ENCODE measurements around the gene NUP50. TPM values are rescaled to one million over a fixed set of nuclear protein-coding genes. Genes with fewer than 3 reads are reported as not detected.

Gene NUP50
- total RNA-seq, 2 experiments from 2014 or later = 123 to 133 TPM

- H3K9me3 Mint-ChIP-seq = no peaks in the 10 kb centered on the region
- H3K27me3 Mint-ChIP-seq = no peaks in the 10 kb centered on the region
- ChIA-PET CTCF (no interaction called here), POLR2A (interaction anchor here (1.0 kb wide), 1 partner anchor 10 kb away, joined by 3 read pairs; no protein-coding TSS in a partner anchor)
- H3K4me1 Mint-ChIP-seq (ENCODE audit: low read depth) = no peaks in the 10 kb centered on the region
- H3K36me3 Mint-ChIP-seq (ENCODE audit: low read depth) = peaks cover 8% of the 10 kb centered on the region
- no peak overlapping the region for H3K27ac Mint-ChIP-seq
- intact Hi-C loops (cut with micrococcal nuclease) = no loop called here
- TF ChIP-seq, protein P1, sequence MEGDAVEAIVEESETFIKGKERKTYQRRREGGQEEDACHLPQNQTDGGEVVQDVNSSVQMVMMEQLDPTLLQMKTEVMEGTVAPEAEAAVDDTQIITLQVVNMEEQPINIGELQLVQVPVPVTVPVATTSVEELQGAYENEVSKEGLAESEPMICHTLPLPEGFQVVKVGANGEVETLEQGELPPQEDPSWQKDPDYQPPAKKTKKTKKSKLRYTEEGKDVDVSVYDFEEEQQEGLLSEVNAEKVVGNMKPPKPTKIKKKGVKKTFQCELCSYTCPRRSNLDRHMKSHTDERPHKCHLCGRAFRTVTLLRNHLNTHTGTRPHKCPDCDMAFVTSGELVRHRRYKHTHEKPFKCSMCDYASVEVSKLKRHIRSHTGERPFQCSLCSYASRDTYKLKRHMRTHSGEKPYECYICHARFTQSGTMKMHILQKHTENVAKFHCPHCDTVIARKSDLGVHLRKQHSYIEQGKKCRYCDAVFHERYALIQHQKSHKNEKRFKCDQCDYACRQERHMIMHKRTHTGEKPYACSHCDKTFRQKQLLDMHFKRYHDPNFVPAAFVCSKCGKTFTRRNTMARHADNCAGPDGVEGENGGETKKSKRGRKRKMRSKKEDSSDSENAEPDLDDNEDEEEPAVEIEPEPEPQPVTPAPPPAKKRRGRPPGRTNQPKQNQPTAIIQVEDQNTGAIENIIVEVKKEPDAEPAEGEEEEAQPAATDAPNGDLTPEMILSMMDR (IDR thresholded peaks at IDR 0.05) = no peak
- no peak overlapping the region for H3K4me3 Mint-ChIP-seq
- no peak for ATAC-seq
- DNase-seq = no peak
These were observed 32.6 kb downstream of the NUP50 start for GRCh38 chr22:45196308-45196707.

GRCh38 chr22:45196926-45197605 lies 33.3 kb downstream of the NUP50 start:
- no peaks in the 10 kb centered on the region for H3K9me3 Mint-ChIP-seq
- intact Hi-C loops (cut with micrococcal nuclease) = no loop called here
- TF ChIP-seq, protein P1 (IDR thresholded peaks at IDR 0.05) = no peak
- H3K4me3 Mint-ChIP-seq = no peak overlapping the region
- no peaks in the 10 kb centered on the region for H3K4me1 Mint-ChIP-seq (ENCODE audit: low read depth)
- CTCF ChIA-PET = no interaction called here
- DNase-seq (no peak), ATAC-seq (no peak)
- H3K27me3 Mint-ChIP-seq = no peaks in the 10 kb centered on the region
- POLR2A ChIA-PET = no interaction called here
- peaks cover 6% of the 10 kb centered on the region for H3K36me3 Mint-ChIP-seq (ENCODE audit: low read depth)
- no peak overlapping the region for H3K27ac Mint-ChIP-seq

DNA sequence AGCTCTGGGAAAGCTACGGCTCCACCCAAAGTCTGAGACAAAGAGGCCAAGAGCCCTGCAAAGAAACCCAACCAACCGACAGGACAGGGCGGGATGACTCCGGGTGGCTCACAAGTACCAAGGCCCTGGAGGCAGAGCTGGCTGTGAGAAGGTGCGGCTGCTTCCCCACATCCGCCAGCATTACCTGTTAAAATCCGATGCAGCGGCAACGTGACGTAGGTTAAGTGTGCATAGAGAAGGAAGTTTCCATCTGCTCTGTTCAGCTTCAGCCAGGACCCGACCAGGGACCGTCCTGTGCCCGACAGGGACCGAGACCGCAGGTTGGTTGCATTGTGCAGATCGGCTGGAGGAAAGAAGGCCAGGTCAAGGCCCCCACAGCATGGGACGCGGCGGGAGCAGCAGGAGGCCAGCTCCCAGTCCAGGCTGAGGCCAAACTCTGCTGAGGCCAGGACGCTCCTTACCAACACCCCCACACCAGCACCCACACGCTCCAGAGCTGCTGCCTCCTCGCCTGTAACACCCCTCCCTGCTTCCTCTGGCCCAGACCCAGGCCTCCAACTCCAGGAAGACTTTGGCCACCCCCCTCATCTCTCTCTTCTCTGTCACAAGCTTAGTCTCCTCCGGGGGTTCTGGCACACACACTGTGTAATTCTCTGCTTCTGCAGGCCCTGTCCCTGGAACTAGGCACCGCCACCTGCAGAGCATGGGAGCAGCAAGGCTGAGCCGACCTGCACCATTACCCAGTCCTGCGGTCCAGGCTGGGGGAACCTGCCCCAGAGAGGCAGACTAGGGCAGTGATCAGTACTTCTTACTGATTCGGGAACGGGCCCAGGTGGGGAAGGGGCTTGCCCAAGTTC lies 34.1 kb downstream of the NUP50 start:
- Mint-ChIP-seq H3K36me3 (ENCODE audit: low read depth) (peaks cover 6% of the 10 kb centered on the region), H3K4me3 (no peak overlapping the region), H3K4me1 (ENCODE audit: low read depth) (no peaks in the 10 kb centered on the region), H3K27ac (no peak overlapping the region), H3K9me3 (no peaks in the 10 kb centered on the region), H3K27me3 (no peaks in the 10 kb centered on the region)
- TF ChIP-seq, protein P1 (IDR thresholded peaks at IDR 0.05) = no peak
- ATAC-seq (no peak), DNase-seq (no peak)
- intact Hi-C loops (cut with micrococcal nuclease) = no loop called here
- ChIA-PET POLR2A (no interaction called here), CTCF (no interaction called here)

DNA sequence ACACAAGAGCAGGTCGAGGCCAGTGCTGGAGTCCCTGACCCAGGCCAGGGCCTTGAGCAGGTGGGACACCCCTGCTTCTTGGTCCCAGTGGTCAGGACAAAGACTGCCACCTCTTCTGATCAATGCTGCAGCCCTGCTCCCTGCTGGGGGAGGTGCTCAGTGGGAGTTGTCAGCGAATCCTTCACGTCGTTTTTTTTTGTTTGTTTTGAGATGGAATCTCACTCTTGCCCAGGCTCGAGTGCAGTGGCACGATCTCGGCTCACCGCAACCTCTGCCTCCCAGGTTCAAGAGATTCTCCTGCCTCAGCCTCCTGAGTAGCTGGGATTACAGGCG lies 34.7 kb downstream of the NUP50 start:
- no peaks in the 10 kb centered on the region for H3K4me1 Mint-ChIP-seq (ENCODE audit: low read depth)
- TF ChIP-seq, protein P1 (IDR thresholded peaks at IDR 0.05) = no peak
- ChIA-PET POLR2A (no interaction called here), CTCF (no interaction called here)
- H3K36me3 Mint-ChIP-seq (ENCODE audit: low read depth) = peaks cover 6% of the 10 kb centered on the region
- H3K4me3 Mint-ChIP-seq = no peak overlapping the region
- intact Hi-C loops (cut with micrococcal nuclease) = no loop called here
- no peaks in the 10 kb centered on the region for H3K27me3 Mint-ChIP-seq
- no peak for ATAC-seq
- DNase-seq = no peak
- no peak overlapping the region for H3K27ac Mint-ChIP-seq
- H3K9me3 Mint-ChIP-seq = no peaks in the 10 kb centered on the region

DNA sequence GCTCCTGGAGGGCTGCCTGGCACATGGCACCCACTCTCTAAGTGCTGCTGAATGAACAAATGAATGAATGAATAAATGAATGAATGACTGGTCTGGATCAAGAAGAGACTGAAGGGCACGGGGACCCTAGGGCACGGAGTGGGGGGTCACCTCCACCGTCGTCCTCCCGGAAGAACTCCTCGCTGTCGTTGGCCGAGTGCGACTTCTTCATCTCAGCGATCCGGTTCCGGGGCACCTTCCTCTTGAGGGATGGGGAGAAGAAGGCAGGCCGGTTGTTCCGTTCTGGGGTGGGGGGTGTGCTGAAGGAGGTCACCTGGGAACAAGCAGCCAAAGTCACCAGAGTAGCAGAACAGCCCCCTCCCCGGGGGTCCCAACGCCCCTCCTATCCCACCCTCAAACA lies 36.0 kb downstream of the NUP50 start:
- H3K4me3 Mint-ChIP-seq = no peak overlapping the region
- POLR2A ChIA-PET = no interaction called here
- no peak overlapping the region for H3K27ac Mint-ChIP-seq
- no peaks in the 10 kb centered on the region for H3K9me3 Mint-ChIP-seq
- no peaks in the 10 kb centered on the region for H3K27me3 Mint-ChIP-seq
- TF ChIP-seq, protein P1 (IDR thresholded peaks at IDR 0.05) = no peak
- CTCF ChIA-PET = no interaction called here
- ATAC-seq = no peak
- DNase-seq = no peak
- intact Hi-C loops (cut with micrococcal nuclease) = no loop called here
- H3K36me3 Mint-ChIP-seq (ENCODE audit: low read depth) = peaks cover 8% of the 10 kb centered on the region
- H3K4me1 Mint-ChIP-seq (ENCODE audit: low read depth) = no peaks in the 10 kb centered on the region
